ENCODE data around the gene ANP32B.

- TF ChIP-seq POLR2A (IDR thresholded peaks at IDR 0.05; ENCODE audit: low read depth, low read length) (no peak), POLR2AphosphoS5 (IDR thresholded peaks at IDR 0.05; ENCODE audit: low read depth, low read length) (no peak)
Measured at GRCh38 chr9:98018347-98018746, 35.2 kb downstream of the ANP32B start.
